K562 (cell line): ENCODE measurements around the gene SETSIP. TPM values are rescaled to one million over a fixed set of nuclear protein-coding genes. Genes with fewer than 3 reads are reported as not detected.

Experiments
- CHD7 ChIP-seq: fragments of 200-600 bp; sonication (generic); IDR thresholded peaks from one replicate; pipeline ENCODE4 v1.6.1; 2012; ENCODE audit warnings: mild to moderate bottlenecking, low read depth, low read length, inconsistent platforms
- CUX1 ChIP-seq: fragments of 200-800 bp; sonication (Bioruptor generic); IDR thresholded peaks from 2 replicates; pipeline ENCODE4 v1.6.1; 2016; ENCODE audit warnings: missing genetic modification characterization, missing compliant biosample characterization
- GABPB2 ChIP-seq: fragments of 250-450 bp; sonication (Bioruptor Pico); conservative IDR thresholded peaks from 2 replicates; pipeline ENCODE4 v1.5.1; 2021; ENCODE audit warnings: mild to moderate bottlenecking
- GATAD2A ChIP-seq: fragments of 450-650 bp; IDR thresholded peaks from 2 replicates; pipeline ENCODE4 v1.6.1; 2017
- NFYB ChIP-seq: IDR thresholded peaks from 2 replicates; pipeline ENCODE4 v1.6.1; 2011; ENCODE audit warnings: mild to moderate bottlenecking, moderate library complexity; ENCODE audit not compliant: insufficient read length; ENCODE audit errors: extremely low read depth
- PTBP1 ChIP-seq: fragments of 200-400 bp; formaldehyde crosslinking; IDR thresholded peaks from 2 replicates; pipeline ENCODE4 v1.6.1; 2017; ENCODE audit warnings: low read depth, low read length
- SP2 ChIP-seq: IDR thresholded peaks from 2 replicates; pipeline ENCODE4 v1.6.1; 2011; ENCODE audit warnings: mild to moderate bottlenecking, low read depth, low read length, moderate library complexity; ENCODE audit not compliant: poor library complexity, severe bottlenecking; ENCODE audit errors: extremely low read depth
- SREBF1 ChIP-seq: fragments of 150-350 bp; IDR thresholded peaks from 2 replicates; pipeline ENCODE4 v1.6.1; 2014; ENCODE audit warnings: antibody characterized with exemption, low read depth, low read length, borderline replicate concordance
- polyA plus RNA-seq, 8 experiments: library from polyadenylated mRNA; depleted of rRNA in 4 of 8; stranded (reverse) in 5 of 8; unstranded in 3 of 8; fragments of >200 nt; fragmentation: Nextera tagmentation in 2 of 8; fragmentation: Illumina TruSeq in 1 of 8; extraction: Ambion mirVana in 2 of 8; extraction: Trizol in 1 of 8; gene quantifications; 2 replicates each; pipeline versions ENCODE4 v1.2.1 to v1.2.3, GENCODE V29; 2011 to 2014; ENCODE audit warnings: inconsistent platforms in 1 of 8, missing spikeins in 1 of 8
- total RNA-seq, 7 experiments: library from RNA; depleted of rRNA in 6 of 7; stranded (reverse); fragments of >200 nt in 6 of 7; fragmentation: Illumina TruSeq in 2 of 7; extraction: Trizol in 2 of 7; gene quantifications; 2 replicates each; pipeline versions ENCODE4 v1.2.1 to v1.2.3, GENCODE V29; 2011 to 2021; ENCODE audit warnings: low replicate concordance in 1 of 7

The SETSIP gene
- total and polyA plus RNA-seq, 9 of the 15 experiments (the other 6 are each of a cell fraction or from before 2014, with no cell fraction given): 0.22 to 0.43 TPM; not detected in 7

- TF ChIP-seq CUX1 (CRISPR knock-in tag) (no peak), GATAD2A (no peak), NFYB (no peak), SP2 (no peak), SREBF1 (no peak), CHD7 (no peak), GABPB2 (no peak), PTBP1 (no peak)
Observed at GRCh38 chr1:92080128-92080985, 5.1 kb upstream of the SETSIP start, which contains the start of gene BTBD8 (continued).
